OCI-LY3 (cell line): ENCODE data around the gene CWC27.

Source experiments
- CTCF ChIP-seq: fragments of 200-600, 300-600 bp; sonication (generic); IDR thresholded peaks from 2 replicates; pipeline ENCODE4 v1.5.1; 2014; ENCODE audit warnings: antibody characterized with exemption, low read length, low read depth
- EZH2phosphoT487 ChIP-seq: fragments of 200-600 bp; shearing (Covaris generic); IDR thresholded peaks from 2 replicates; pipeline ENCODE4 v1.6.1; 2018; ENCODE audit warnings: antibody characterized with exemption, mixed run types, low read depth

- TF ChIP-seq EZH2phosphoT487 (no peak), CTCF (no peak)
These were observed 248.9 kb downstream of the CWC27 start for GRCh38 chr5:65017636-65018035.
